ENCODE measurements around the gene LCE5A.
A peak's percentile ranks its signal among the peaks of the same experiment; 100 is the strongest.
"Not testable (repeated sequence)": the region's sequence is repeated elsewhere in the genome, so short reads cannot be mapped to it uniquely, and the experiment has no call there.

Gene LCE5A

GRCh38 chr1:152514715-152515433 lies 4.3 kb downstream of the LCE5A start:
- DNase-seq (ENCODE audit: low read depth): no peak
- H3K4me3 ChIP-seq (ENCODE audit: low read depth, low read length): peak overlapping the region; percentile 24

- H3K4me3 ChIP-seq (ENCODE audit: low read depth, low read length): peak overlapping the region; percentile 24
- no peak for DNase-seq (ENCODE audit: low read depth)
Measured at GRCh38 chr1:152515434-152515783, 4.8 kb downstream of the LCE5A start.

GRCh38 chr1:152516082-152516481 lies 5.5 kb downstream of the LCE5A start:
- no peak for DNase-seq (ENCODE audit: low read depth)
- H3K4me3 ChIP-seq (ENCODE audit: low read depth, low read length): no peak overlapping the region

GRCh38 chr1:152517237-152517811 lies 6.7 kb downstream of the LCE5A start:
- no peak overlapping the region for H3K4me3 ChIP-seq (ENCODE audit: low read depth, low read length)
- DNase-seq (ENCODE audit: low read depth): no peak

GRCh38 chr1:152519851-152520250 lies 9.2 kb downstream of the LCE5A start:
- DNase-seq (ENCODE audit: low read depth): no peak
- no peak overlapping the region for H3K4me3 ChIP-seq (ENCODE audit: low read depth, low read length)

GRCh38 chr1:152520561-152521090 lies 10.0 kb downstream of the LCE5A start:
- no peak for DNase-seq (ENCODE audit: low read depth)
- no peak overlapping the region for H3K4me3 ChIP-seq (ENCODE audit: low read depth, low read length)

DNA sequence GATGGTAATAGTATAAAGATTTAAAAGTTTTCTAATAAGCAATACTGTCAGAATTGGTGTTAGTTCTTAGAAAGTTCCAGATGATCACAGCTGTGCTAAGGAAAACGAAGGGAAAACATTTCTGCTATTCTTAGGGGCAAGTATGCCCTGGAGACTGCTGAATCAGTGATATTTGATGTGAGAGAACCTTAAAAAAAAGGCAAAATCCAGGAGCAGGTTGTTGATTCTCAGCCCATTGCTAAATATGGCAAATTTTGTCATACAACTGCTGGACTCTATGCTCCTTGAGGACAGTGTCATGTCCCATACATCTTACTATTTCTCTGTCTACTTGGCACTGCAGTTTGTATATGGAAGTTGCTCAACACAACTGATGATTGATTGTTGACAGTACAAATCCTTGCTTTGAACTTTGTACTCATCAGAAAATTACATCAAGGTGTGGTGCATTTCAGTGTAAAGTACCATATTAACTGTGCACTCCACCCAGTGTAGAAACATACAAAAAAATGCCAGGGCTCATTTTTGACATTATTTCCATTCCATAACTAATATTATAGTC lies 14.6 kb downstream of the LCE5A start:
- DNase-seq (ENCODE audit: low read depth): no peak

GRCh38 chr1:152533327-152533938 lies 22.8 kb downstream of the LCE5A start:
- DNase-seq (ENCODE audit: low read depth): no peak
- H3K4me3 ChIP-seq (ENCODE audit: low read depth, low read length): no peak overlapping the region

More for the DNA sequence above, 14.6 kb downstream of the LCE5A start:
- H3K4me3 ChIP-seq (ENCODE audit: low read depth, low read length): no peak overlapping the region

GRCh38 chr1:152535774-152536173 lies 25.2 kb downstream of the LCE5A start:
- no peak overlapping the region for H3K4me3 ChIP-seq (ENCODE audit: low read depth, low read length)
- no peak for DNase-seq (ENCODE audit: low read depth)

DNA sequence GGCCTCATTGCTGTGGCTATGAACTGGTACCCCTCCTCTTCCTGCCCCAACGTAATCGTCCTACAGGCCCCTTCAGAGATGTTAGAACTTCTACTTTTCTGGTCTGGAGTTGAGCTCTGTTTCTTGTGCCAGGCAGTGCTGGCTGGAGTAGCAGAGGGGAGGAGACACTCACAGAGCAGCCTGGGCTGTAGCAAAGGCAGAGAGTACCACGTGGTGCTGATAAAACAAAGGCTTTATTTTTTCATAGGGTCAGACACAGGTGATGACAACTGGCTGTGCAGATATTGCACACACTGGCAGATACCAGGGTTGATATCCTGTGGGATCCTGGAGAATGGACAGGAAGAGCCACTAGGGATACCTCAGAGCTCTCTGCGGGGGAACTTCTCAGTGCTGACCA lies 26.9 kb downstream of the LCE5A start:
- DNase-seq (ENCODE audit: low read depth): no peak

GRCh38 chr1:152539901-152540300 lies 29.3 kb downstream of the LCE5A start:
- no peak overlapping the region for H3K4me3 ChIP-seq (ENCODE audit: low read depth, low read length)
- DNase-seq (ENCODE audit: low read depth): no peak

More for the DNA sequence above, 26.9 kb downstream of the LCE5A start:
- no peak overlapping the region for H3K4me3 ChIP-seq (ENCODE audit: low read depth, low read length)

GRCh38 chr1:152543820-152544219 lies 33.2 kb downstream of the LCE5A start:
- no peak for DNase-seq (ENCODE audit: low read depth)

DNA sequence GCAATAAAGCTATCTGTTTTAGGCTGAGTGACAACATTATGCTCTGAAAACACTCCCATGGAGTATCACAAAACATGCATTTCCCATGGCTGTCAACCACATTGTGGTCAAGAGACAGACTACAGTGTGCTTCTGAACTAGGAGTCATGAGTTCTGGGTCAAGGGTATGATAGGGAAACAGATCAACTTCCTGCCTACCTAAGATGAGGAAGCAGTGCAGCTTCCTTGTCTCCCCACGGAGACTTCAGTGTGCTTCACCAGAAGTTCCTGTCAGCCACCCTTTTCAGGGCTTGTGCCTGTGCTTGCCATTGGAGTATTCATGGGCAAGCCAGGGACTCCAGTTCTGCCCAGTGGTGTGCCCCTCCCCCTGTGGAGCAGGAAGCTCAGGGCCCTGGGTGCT lies 36.1 kb downstream of the LCE5A start:
- H3K4me3 ChIP-seq (ENCODE audit: low read depth, low read length): no peak overlapping the region
- no peak for DNase-seq (ENCODE audit: low read depth)

More at GRCh38 chr1:152543820-152544219, 33.2 kb downstream of the LCE5A start:
- no peak overlapping the region for H3K4me3 ChIP-seq (ENCODE audit: low read depth, low read length)

DNA sequence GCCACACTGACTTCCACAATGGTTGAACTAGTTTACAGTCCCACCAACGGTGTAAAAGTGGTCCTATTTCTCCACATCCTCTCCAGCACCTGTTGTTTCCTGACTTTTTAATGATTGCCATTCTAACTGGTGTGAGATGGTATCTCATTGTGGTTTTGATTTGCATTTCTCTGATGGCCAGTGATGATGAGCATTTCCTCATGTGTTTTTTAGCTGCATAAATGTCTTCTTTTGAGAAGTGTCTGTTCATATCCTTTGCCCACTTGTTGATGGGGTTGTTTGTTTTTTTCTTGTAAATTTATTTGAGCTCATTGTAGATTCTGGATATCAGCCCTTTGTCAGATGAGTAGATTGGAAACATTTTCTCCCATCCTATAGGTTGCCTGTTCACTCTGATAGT lies 37.8 kb downstream of the LCE5A start:
- not testable (repeated sequence) for DNase-seq (ENCODE audit: low read depth); H3K4me3 ChIP-seq (ENCODE audit: low read depth, low read length)
